Esophagus muscularis mucosa (tissue), 4 donors: ENCODE data around the gene ST6GALNAC3.

Source experiments
- CTCF ChIP-seq, 3 experiments: fragments of 200-600 bp in 2 of 3; fragments of 450-650 bp in 1 of 3; sonication (generic) in 2 of 3; IDR thresholded peaks; one replicate each; pipeline ENCODE4 v1.5.1; 2017 to 2019; ENCODE audit warnings: antibody characterized with exemption in 3 of 3, mild to moderate bottlenecking in 2 of 3, moderate library complexity in 1 of 3
- EP300 ChIP-seq: sonication (generic); formaldehyde crosslinking; IDR thresholded peaks from one replicate; pipeline ENCODE4 v1.6.1; 2017; ENCODE audit warnings: antibody characterized with exemption
- POLR2A ChIP-seq: fragments of 450-650 bp; IDR thresholded peaks from one replicate; pipeline ENCODE4 v1.6.1; 2017; ENCODE audit warnings: antibody characterized with exemption, moderate library complexity, mild to moderate bottlenecking, low read depth
- POLR2AphosphoS5 ChIP-seq, 2 donors: sonication (generic); formaldehyde crosslinking; IDR thresholded peaks; one replicate each; pipeline ENCODE4 v1.6.1; 2017; ENCODE audit warnings: antibody characterized with exemption in 2 of 2

- no peak for TF ChIP-seq CTCF (IDR thresholded peaks at IDR 0.05)
- no peak for TF ChIP-seq POLR2A
- TF ChIP-seq EP300: no peak
- TF ChIP-seq POLR2AphosphoS5 (IDR thresholded peaks at IDR 0.05): no peak
These were observed 474.1 kb downstream of the ST6GALNAC3 start for GRCh38 chr1:76548513-76549100.
